ENCODE results near the gene LGALS12. TPM values are rescaled to one million over a fixed set of nuclear protein-coding genes. Genes with fewer than 3 reads are reported as not detected.

LGALS12 gene
- total RNA-seq, 2 experiments from 2014 or later = not detected

GRCh38 chr11:63510360-63511047 lies 4.6 kb downstream of the LGALS12 start:
- Histone ChIP-seq H3K4me3 (ENCODE audit: low read length) (no peak overlapping the region), H3K36me3 (ENCODE audit: insufficient read depth, low read length) (no peaks in the 10 kb centered on the region), H3K9me3 (ENCODE audit: control insufficient read depth in 1 of 2, insufficient read depth in 1 of 2, low read length in 2 of 2) (no peaks in the 10 kb centered on the region), H3K27me3 (ENCODE audit: control insufficient read depth in 1 of 2, insufficient read depth in 2 of 2, low read length in 2 of 2) (no peaks in the 10 kb centered on the region), H3K27ac (ENCODE audit: low read depth in 1 of 2, low read length in 2 of 2) (no peak overlapping the region), H3K4me1 (ENCODE audit: insufficient read depth, low read length) (peaks cover 11% of the 10 kb centered on the region)
- ChIA-PET CTCF (interaction anchor here (1.2 kb wide), 1 partner anchor 9 kb away, joined by 3 read pairs; no protein-coding TSS in a partner anchor), POLR2A (no interaction called here)
- no peaks in the 10 kb centered on the region for H3K4me1 Mint-ChIP-seq (ENCODE audit: low read depth)
- ATAC-seq (ENCODE audit: poor library complexity) (no peak), DNase-seq (no peak)
- intact Hi-C loops (cut with DNase I, micrococcal nuclease) = no loop called here
- no peaks in the 10 kb centered on the region for H3K9me3 Mint-ChIP-seq
- no peak overlapping the region for H3K27ac Mint-ChIP-seq
- no peak overlapping the region for H3K4me3 Mint-ChIP-seq
- no peak for TF ChIP-seq CTCF (IDR thresholded peaks at IDR 0.05)
- no peaks in the 10 kb centered on the region for H3K36me3 Mint-ChIP-seq (ENCODE audit: low read depth)
- H3K27me3 Mint-ChIP-seq = no peaks in the 10 kb centered on the region

- intact Hi-C loops (cut with DNase I, micrococcal nuclease) = no loop called here
- ChIA-PET POLR2A (interaction anchor here (0.7 kb wide), 1 partner anchor 21 kb away, joined by 3 read pairs; no protein-coding TSS in a partner anchor), CTCF (no interaction called here)
- Mint-ChIP-seq H3K36me3 (ENCODE audit: low read depth) (no peaks in the 10 kb centered on the region), H3K4me1 (ENCODE audit: low read depth) (no peaks in the 10 kb centered on the region), H3K4me3 (no peak overlapping the region), H3K9me3 (no peaks in the 10 kb centered on the region), H3K27ac (no peak overlapping the region), H3K27me3 (no peaks in the 10 kb centered on the region)
- Histone ChIP-seq H3K27ac (ENCODE audit: low read depth in 1 of 2, low read length in 2 of 2) (no peak overlapping the region), H3K4me1 (ENCODE audit: insufficient read depth, low read length) (peaks cover 4% of the 10 kb centered on the region), H3K27me3 (ENCODE audit: control insufficient read depth in 1 of 2, insufficient read depth in 2 of 2, low read length in 2 of 2) (no peaks in the 10 kb centered on the region), H3K9me3 (ENCODE audit: control insufficient read depth in 1 of 2, insufficient read depth in 1 of 2, low read length in 2 of 2) (no peaks in the 10 kb centered on the region), H3K36me3 (ENCODE audit: insufficient read depth, low read length) (no peaks in the 10 kb centered on the region), H3K4me3 (ENCODE audit: low read length) (no peak overlapping the region)
- ATAC-seq (ENCODE audit: poor library complexity) (no peak), DNase-seq (no peak)
- TF ChIP-seq CTCF (IDR thresholded peaks at IDR 0.05) = no peak
Observed at GRCh38 chr11:63511048-63511748, 5.3 kb downstream of the LGALS12 start.

GRCh38 chr11:63512816-63513215 lies 6.9 kb downstream of the LGALS12 start:
- H3K27ac ChIP-seq (ENCODE audit: low read depth in 1 of 2, low read length in 2 of 2) = no peak overlapping the region
- H3K4me3 ChIP-seq (ENCODE audit: low read length) = no peak overlapping the region
- Mint-ChIP-seq H3K4me1 (ENCODE audit: low read depth) (no peaks in the 10 kb centered on the region), H3K36me3 (ENCODE audit: low read depth) (no peaks in the 10 kb centered on the region), H3K27me3 (no peaks in the 10 kb centered on the region), H3K4me3 (no peak overlapping the region), H3K27ac (no peak overlapping the region), H3K9me3 (no peaks in the 10 kb centered on the region)
- TF ChIP-seq CTCF (IDR thresholded peaks at IDR 0.05) = no peak
- DNase-seq = no peak
- ATAC-seq (ENCODE audit: poor library complexity) = no peak
- no peaks in the 10 kb centered on the region for H3K36me3 ChIP-seq (ENCODE audit: insufficient read depth, low read length)
- ChIA-PET POLR2A (no interaction called here), CTCF (no interaction called here)
- no peaks in the 10 kb centered on the region for H3K9me3 ChIP-seq (ENCODE audit: control insufficient read depth in 1 of 2, insufficient read depth in 1 of 2, low read length in 2 of 2)
- H3K4me1 ChIP-seq (ENCODE audit: insufficient read depth, low read length) = no peaks in the 10 kb centered on the region
- no peaks in the 10 kb centered on the region for H3K27me3 ChIP-seq (ENCODE audit: control insufficient read depth in 1 of 2, insufficient read depth in 2 of 2, low read length in 2 of 2)
- intact Hi-C loops (cut with DNase I, micrococcal nuclease) = no loop called here
